Pancreas (tissue), 10 donors: ENCODE measurements around the gene KCNJ9. TPM values are rescaled to one million over a fixed set of nuclear protein-coding genes. Genes with fewer than 3 reads are reported as not detected.

Source experiments
- ATAC-seq, 4 donors: fragments of 200-7000 bp; cut with Tn5 transposase; one replicate each; pipeline versions ENCODE4 v1.8.0 to v1.9.1; 2020; ENCODE audit warnings: mild to moderate bottlenecking in 4 of 4, moderate library complexity in 4 of 4
- DNase-seq, 6 donors: peaks; one replicate each; pipeline ENCODE4 v3.0.0-alpha.2; 2020
- FAIRE-seq: peaks from 2 replicates; lab custom pipeline; 2012; peaks lifted over from hg19 to GRCh38; lab: Jason Lieb, UNC
- H3K27ac ChIP-seq, 4 donors: fragments of 200-600 bp; sonication (generic); 1 replicate in 3 of 4; 2 replicates in 1 of 4; pipeline versions ENCODE4 v1.5.0 to v1.8.0; 2020
- H3K27me3 ChIP-seq, 4 donors: fragments of 200-600 bp; one replicate each; pipeline ENCODE4 v1.8.0; 2021
- H3K36me3 ChIP-seq, 3 donors: fragments of 200-600 bp; sonication (generic) in 1 of 3; one replicate each; pipeline versions ENCODE4 v1.5.0 to v1.8.0; 2020 to 2021
- H3K4me1 ChIP-seq, 3 donors: fragments of 200-600 bp; one replicate each; pipeline ENCODE4 v1.8.0; 2021
- H3K4me3 ChIP-seq, 4 donors: fragments of 200-600 bp; sonication (generic) in 2 of 4; one replicate each; pipeline versions ENCODE4 v1.5.0 to v1.8.0; 2020 to 2021
- H3K9me3 ChIP-seq, 4 donors: fragments of 200-600 bp; one replicate each; pipeline ENCODE4 v1.8.0; 2021
- CTCF ChIP-seq, 4 donors: fragments of 200-600 bp; sonication (generic) in 3 of 4; IDR thresholded peaks; one replicate each; pipeline versions ENCODE4 v1.5.0 to v1.8.0; 2021; ENCODE audit warnings: antibody characterized with exemption in 4 of 4
- WGBS, 2 donors: extraction: QIAGEN DNeasy Blood & Tissue Kit; methylation state at CpG; one replicate each; pipeline ENCODE4 v1.1.7; 2013; 5-methylcytosine and 5-hydroxymethylcytosine counted together
- intact Hi-C, 3 donors: fragments of 100-400 bp; cut with DNase I; formaldehyde crosslinking; loops; one replicate each; pipeline versions ENCODE4 v1.11.1 to v1.14.2; 2022
- polyA plus RNA-seq, 2 donors: library from polyadenylated mRNA; stranded (reverse); fragments of 200-250 nt; gene quantifications; one replicate each; pipeline ENCODE4 v1.2.3, GENCODE V29; 2013
- total RNA-seq, 6 donors: library from RNA; stranded (reverse); fragmentation: NEBNext Ultra II Directional in 4 of 6; extraction: Animal tissue kit (Norgen Biotek cat#: 25700) in 4 of 6; gene quantifications; one replicate each; pipeline versions ENCODE4 v1.2.1 to v1.2.4, GENCODE V29; 2021 to 2023
- donor health status: healthy with polysubstance abuse.
- donor health status: DM: no; HTN: no; CAD: no; lungs with moderate emphysema.
- donor health status: DM: no; HTN: no; CAD: no.
- donor health status: control.
- donor health status: control.
- donor health status: Bipolar disorder and iron deficiency.
- donor health status: DM: yes; HTN: yes; CAD: no.
- donor health status: DM: no; HTN: no; CAD: no.
- donor health status: DM: no; HTN: no; CAD: no.
- donor health status: DM: yes; HTN: yes; CAD: no.

The KCNJ9 gene
- total and polyA plus RNA-seq, 8 donors = 0.02 to 0.04 TPM; not detected in 6

GRCh38 chr1:160104486-160104885 is 23.1 kb downstream of the KCNJ9 start:
- FAIRE-seq = no peak
- H3K4me1 ChIP-seq = peaks cover 0 to 11% (median 3%) of the 10 kb centered on the region in 3 donors
- no peaks in the 10 kb centered on the region for H3K36me3 ChIP-seq
- no peak for ATAC-seq
- intact Hi-C loops = loop anchor here in 2 of 3 donors (10.0 kb wide), 4 partner anchors 90 to 270 kb away; partner anchors contain the start of genes CASQ1 (in 1 of the 2) and PEX19 (in 1 of the 2)
- TF ChIP-seq CTCF (IDR thresholded peaks at IDR 0.05) = no peak
- no peaks in the 10 kb centered on the region for H3K9me3 ChIP-seq
- no peak overlapping the region for H3K4me3 ChIP-seq
- no peaks in the 10 kb centered on the region for H3K27me3 ChIP-seq
- DNase-seq = no peak
- WGBS, 2 donors = 77 to 82% methylated on average over 3 of the region's 3 CpGs
- H3K27ac ChIP-seq = no peak overlapping the region

- ATAC-seq = no peak
- H3K27me3 ChIP-seq = no peaks in the 10 kb centered on the region
- H3K36me3 ChIP-seq = no peaks in the 10 kb centered on the region
- no peaks in the 10 kb centered on the region for H3K9me3 ChIP-seq
- no peak overlapping the region for H3K27ac ChIP-seq
- peaks cover 0 to 11% (median 0%) of the 10 kb centered on the region in 3 donors for H3K4me1 ChIP-seq
- no peak for DNase-seq
- no peak for TF ChIP-seq CTCF (IDR thresholded peaks at IDR 0.05)
- whole genome bisulfite sequencing, 2 donors = 82 to 89% methylated on average over 5 of the region's 5 CpGs
- intact Hi-C loops = loop anchor here in 2 of 3 donors (10.0 kb wide), 4 partner anchors 90 to 270 kb away; partner anchors contain the start of genes CASQ1 (in 1 of the 2) and PEX19 (in 1 of the 2)
- FAIRE-seq = no peak
- H3K4me3 ChIP-seq = no peak overlapping the region
Observed at GRCh38 chr1:160105155-160105554, 23.8 kb downstream of the KCNJ9 start.

- H3K4me3 ChIP-seq = no peak overlapping the region
- H3K27ac ChIP-seq = no peak overlapping the region
- DNase-seq (no peak), ATAC-seq (no peak), FAIRE-seq (no peak)
- 84 to 86% methylated on average over 1 of the region's 1 CpG for WGBS, 2 donors
- intact Hi-C loops = loop anchor here in 2 of 3 donors (10.0 kb wide), 4 partner anchors 87 to 267 kb away; partner anchors contain the start of genes CASQ1 (in 1 of the 2) and PEX19 (in 1 of the 2)
- H3K4me1 ChIP-seq = no peaks in the 10 kb centered on the region
- no peaks in the 10 kb centered on the region for H3K9me3 ChIP-seq
- H3K36me3 ChIP-seq = no peaks in the 10 kb centered on the region
- no peak for TF ChIP-seq CTCF (IDR thresholded peaks at IDR 0.05)
- no peaks in the 10 kb centered on the region for H3K27me3 ChIP-seq
Observed at GRCh38 chr1:160107512-160107911, 26.2 kb downstream of the KCNJ9 start.

GRCh38 chr1:160108888-160109662 is 27.7 kb downstream of the KCNJ9 start:
- FAIRE-seq (no peak), DNase-seq (no peak), ATAC-seq (peak in 3 of 4 donors; percentile 21 to 63 (median 53))
- TF ChIP-seq CTCF (IDR thresholded peaks at IDR 0.05) = no peak
- 21 to 32% methylated on average over 6 of the region's 6 CpGs for WGBS, 2 donors
- Histone ChIP-seq H3K9me3 (no peaks in the 10 kb centered on the region), H3K4me1 (no peaks in the 10 kb centered on the region), H3K4me3 (no peak overlapping the region), H3K27ac (no peak overlapping the region), H3K27me3 (no peaks in the 10 kb centered on the region), H3K36me3 (no peaks in the 10 kb centered on the region)
- intact Hi-C loops = loop anchor here in 2 of 3 donors (10.0 kb wide), 4 partner anchors 86 to 266 kb away; partner anchors contain the start of genes CASQ1 (in 1 of the 2) and PEX19 (in 1 of the 2)
